NCI-H526 treated with DMSO at 0.1 percent for 48 hours (cell line): ENCODE results near the gene COPE.
A peak's percentile ranks its signal among the peaks of the same experiment; 100 is the strongest.

Experiments used
- DNase-seq: peaks from one replicate; lab custom pipeline; 2025; lab: John Stamatoyannopoulos, UW

The COPE gene

DNA sequence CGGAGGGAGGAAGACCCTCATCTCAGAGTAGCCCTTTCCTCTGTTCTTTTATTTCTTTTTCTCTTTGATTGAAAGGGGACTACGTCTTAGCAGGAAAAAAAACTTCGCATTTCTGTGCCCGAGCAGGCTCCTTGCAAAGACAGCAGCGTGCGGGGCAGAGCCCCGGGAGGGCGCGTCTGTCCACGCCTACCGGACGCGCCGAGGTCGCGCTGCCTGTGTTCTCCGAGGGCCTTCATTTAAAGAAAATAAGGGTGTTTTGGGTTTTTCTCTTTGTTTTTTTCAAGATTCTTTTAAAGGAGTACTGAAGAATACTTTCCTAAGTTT, 52.4 kb downstream of the COPE start:
- DNase-seq: no peak

- peak; percentile 5 for DNase-seq
Observed at GRCh38 chr19:18865973-18866799, 53.0 kb downstream of the COPE start.

DNA sequence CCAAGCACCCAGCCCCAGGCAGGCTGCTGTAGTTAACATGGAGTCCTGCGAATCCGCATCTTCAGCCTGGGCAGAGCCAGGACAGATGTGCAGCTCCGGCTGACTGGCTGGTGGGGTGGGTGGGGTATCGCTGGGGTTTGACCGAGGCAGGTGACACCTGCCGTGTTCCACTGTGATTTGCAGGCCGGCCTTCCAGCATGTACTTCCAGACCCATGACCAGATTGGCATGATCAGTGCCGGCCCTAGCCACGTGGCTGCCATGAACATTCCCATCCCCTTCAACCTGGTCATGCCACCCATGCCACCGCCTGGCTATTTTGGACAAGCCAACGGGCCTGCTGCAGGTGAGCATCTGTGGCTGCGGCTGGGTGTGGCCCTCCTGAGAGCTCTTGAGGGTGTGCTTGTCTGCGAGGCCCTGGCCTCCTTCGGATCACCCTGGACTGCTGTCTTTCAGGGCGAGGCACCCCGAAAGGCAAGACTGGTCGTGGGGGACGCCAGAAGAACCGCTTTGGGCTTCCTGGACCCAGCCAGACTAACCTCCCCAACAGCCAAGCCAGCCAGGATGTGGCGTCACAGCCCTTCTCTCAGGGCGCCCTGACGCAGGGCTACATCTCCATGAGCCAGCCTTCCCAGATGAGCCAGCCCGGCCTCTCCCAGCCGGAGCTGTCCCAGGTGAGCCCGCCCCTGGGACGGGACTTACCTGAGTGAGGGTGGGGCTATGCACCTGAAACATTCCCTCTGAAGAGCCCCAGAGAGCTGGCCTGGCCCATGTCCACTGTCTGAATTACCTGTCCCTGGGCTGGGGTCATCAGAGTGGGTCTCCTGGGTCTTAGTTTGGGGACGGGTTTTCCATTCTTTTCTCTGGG, 53.8 kb downstream of the COPE start:
- no peak for DNase-seq

GRCh38 chr19:18863843-18864362, 55.3 kb downstream of the COPE start:
- no peak for DNase-seq

DNA sequence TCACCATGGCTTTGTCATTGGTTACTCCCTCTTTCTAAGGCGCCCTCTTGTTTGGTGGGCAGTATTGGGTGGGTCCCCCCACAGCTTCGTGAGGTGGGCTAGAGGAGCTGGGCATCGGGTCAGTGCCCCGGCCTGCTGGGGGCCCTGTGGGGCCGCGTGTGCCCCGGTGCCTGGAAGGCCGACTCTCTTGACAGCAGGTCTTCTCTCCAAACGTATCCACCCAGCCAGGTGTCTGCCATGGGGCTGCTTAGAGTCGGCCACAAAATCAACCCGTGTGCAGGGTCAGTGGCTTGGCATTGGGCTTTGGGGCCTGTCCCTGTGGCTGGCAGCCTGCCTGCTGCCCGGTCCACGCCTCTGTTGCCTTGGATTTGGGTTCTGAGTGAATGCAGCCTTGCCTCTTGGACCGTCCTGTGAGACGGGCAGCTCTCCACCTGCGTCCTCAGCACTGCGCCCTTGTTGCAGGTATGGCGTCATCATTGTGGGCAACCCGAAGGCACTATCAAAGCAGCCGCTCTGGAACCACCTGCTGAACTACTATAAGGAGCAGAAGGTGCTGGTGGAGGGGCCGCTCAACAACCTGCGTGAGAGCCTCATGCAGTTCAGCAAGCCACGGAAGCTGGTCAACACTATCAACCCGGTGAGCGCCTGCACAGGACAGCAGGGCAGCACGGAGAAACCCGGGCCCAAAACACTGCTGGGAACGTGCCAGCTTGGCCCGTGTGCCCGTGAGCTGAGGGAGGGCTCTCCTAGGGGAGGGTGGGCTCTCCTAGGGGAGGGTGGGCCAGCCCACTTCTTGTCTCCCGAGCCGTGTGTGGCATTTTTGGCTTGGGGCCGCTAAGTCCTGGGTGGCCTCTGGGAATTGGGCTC, 56.0 kb downstream of the COPE start:
- DNase-seq: no peak

- DNase-seq: no peak
Observed at GRCh38 chr19:18861917-18862316, 57.3 kb downstream of the COPE start.

DNA sequence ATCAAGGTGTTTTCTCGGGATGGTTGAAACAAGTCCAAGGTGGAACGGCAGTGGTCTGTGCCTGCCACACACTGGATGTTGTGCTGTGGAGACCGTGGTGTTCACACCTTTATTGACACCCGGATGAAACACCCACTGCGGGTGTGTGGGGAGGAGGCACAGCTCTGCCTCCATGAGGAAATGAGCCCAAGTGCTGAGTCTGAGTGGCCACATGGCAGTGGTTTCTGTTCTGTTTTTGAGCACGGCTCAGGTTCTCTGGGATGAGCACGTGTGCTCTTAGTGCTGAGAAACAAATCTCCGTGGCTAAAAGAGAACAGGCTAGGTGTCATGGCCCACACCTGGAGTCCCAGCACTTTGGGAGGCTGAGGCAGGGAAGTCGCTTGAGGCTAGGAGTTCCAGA, 58.0 kb downstream of the COPE start:
- DNase-seq: no peak

- DNase-seq: no peak
Observed at GRCh38 chr19:18860725-18861124, 58.5 kb downstream of the COPE start.

- DNase-seq: no peak
Observed at GRCh38 chr19:18860302-18860700, 58.9 kb downstream of the COPE start.

DNA sequence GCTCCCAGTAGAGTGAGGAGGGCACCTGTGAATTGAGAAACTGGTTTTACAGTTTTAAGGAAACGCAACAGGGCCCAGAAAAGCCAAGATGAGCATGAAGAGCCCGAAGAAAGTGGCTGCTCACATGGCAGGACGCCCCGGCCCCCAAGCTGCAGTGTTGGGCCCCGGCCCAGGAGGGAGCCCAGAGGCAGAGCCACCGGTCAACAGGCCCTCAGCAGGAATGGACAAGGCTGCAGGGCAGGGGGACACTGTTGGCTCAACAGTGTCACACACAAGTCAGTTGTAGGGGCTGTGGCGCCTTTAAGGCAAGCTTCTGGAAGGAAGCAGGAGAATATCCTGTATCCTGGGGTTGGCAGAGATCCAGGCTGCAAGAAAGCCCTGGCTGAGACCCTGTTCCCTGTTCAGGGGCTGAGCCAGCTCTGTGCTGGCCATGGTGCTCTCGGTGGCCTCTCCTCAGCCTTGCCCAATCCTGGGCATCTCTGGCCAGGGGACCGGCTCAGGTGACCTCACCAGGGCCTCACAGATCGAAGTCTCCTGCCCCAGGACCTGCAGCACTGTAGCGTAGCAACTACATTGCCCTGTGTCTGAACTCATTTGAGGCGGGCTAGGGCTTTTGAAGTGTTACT, 59.4 kb downstream of the COPE start:
- DNase-seq: no peak

DNA sequence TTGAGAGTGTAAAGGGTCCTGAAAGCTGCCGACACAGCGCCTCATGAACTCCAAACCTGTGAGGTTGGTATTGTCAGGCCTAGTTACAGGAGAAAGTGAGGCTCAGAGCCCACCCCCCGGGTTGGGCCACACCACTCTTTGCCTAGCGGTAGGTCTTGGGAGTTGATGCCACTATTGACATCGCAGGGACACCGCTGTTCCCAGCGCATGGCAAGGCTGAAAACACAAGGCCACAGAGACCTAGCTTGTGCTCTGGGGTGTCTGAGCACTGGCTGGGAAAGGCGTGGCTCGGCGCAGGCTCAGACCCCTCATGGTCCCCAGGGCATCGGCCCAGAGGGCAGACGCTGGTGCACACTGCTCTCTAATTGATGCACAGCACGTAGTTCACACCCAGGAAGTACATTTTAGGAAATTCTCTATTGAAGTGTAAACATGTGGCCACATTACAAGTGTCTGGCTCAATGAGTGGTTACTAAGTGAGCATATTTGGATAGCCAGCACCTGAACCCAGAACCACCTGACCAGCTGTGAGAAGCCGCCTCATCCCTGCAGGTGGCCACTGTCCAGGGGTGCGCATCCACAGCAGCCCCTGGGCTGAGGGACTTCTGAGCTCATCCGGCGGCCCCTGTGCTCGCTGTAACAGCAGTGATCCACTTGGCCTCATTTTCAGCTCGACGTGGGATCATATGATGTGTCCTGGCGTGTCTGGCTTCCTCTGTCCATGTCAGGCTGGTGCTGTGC, 60.1 kb downstream of the COPE start:
- no peak for DNase-seq

DNA sequence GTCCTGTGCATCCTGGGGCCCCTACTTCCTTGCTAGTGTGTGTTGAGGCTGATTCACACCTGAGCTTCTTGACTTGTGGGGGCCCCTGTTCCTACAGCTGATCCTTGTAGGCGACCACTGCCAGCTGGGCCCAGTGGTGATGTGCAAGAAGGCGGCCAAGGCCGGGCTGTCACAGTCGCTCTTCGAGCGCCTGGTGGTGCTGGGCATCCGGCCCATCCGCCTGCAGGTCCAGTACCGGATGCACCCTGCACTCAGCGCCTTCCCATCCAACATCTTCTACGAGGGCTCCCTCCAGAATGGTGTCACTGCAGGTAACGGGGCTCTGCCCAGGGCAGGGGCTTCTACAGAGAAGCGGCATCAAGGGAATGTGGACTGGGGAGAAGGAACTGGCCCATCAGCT, 62.0 kb downstream of the COPE start:
- DNase-seq: no peak

DNA sequence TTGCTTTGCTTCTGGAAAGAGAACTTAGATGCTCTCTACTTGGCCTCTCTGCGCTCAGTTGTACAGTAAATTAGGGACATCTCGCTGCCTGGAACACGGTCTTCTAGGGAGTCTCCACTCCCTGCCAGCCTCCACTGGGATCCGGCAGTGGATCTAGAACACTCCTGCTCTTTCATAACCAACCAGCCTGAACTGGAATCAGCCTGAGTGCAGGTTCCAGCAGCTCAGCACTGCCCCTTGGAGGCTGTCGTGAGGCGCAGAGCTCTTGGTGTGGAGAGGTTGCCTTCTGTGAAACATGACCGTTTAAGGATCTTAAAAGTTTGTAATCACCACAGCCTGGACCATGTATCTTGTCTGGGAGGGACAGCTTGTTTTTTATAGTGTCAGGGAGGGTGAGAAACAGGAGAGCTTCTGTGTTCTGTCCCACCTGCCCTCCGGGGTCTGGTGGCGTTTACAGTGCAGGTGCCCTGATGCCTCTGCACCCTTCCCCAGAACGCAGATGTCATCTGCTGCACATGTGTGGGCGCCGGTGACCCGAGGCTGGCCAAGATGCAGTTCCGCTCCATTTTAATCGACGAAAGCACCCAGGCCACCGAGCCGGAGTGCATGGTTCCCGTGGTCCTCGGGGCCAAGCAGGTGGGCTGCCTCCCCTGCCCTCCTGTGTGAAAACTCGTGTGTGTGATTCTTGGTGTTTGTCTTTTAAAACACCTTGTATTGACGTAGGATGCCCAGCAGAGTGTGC, 62.6 kb downstream of the COPE start:
- DNase-seq: no peak

DNA sequence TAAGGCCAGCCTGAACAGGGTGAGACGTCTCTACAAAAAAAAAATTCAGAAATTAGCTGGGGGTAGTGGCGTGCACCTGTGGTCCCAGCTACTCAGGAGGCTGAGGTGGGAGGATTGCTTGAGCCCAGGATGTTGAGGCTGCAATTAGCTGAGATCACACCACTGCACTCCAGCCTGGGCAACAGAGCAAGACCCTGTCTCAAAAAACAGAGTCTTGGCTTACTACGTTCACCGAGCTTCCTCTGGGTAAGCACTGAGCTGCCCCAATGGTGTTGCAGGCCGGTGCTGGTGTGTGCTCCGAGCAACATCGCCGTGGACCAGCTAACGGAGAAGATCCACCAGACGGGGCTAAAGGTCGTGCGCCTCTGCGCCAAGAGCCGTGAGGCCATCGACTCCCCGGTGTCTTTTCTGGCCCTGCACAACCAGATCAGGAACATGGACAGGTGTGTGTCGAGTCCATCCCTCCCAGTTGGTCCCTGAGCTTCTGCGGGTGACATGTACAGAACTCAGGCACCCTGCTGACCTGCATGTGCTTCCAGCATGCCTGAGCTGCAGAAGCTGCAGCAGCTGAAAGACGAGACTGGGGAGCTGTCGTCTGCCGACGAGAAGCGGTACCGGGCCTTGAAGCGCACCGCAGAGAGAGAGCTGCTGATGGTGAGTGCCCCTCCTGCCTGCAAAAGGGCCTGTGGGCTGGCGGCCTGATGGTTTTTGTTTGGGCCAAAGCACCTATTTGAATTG, 63.4 kb downstream of the COPE start:
- DNase-seq: no peak

- DNase-seq: no peak
Observed at GRCh38 chr19:18854982-18855381, 64.2 kb downstream of the COPE start.

GRCh38 chr19:18853755-18854427, 65.3 kb downstream of the COPE start:
- DNase-seq: no peak

DNA sequence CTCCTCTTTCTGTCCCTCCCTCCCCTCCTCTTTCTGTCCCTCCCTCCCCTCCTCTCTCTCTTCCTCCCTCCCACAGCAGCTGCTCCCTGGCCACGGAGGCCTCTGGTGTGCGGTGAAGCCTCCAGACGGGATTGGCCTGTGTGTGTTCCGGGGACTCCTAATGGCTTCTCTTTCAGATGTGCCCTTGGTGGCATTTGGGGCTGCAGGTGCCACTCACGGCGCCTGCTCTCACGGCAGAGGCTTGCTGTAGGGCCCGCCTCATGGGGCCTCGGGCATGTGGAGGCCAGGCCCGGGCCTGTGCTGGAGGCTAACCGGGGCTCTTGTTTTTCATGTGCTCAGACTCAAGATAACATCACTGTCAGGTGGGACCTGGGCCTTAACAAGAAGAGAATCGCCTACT, 66.5 kb downstream of the COPE start:
- DNase-seq: no peak

GRCh38 chr19:18851673-18852325, 67.4 kb downstream of the COPE start:
- DNase-seq: no peak
